Measurements from ENCODE around the gene SULT4A1.

- TF ChIP-seq BHLHE40 (IDR thresholded peaks at IDR 0.05; ENCODE audit: borderline replicate concordance) = no peak
- TF ChIP-seq FOXK2 (IDR thresholded peaks at IDR 0.05) = no peak
- no peak for TF ChIP-seq FOXA1 (IDR thresholded peaks at IDR 0.05)
- TF ChIP-seq TARDBP (IDR thresholded peaks at IDR 0.05) = no peak
- no peak for TF ChIP-seq LEF1 (IDR thresholded peaks at IDR 0.05; ENCODE audit: borderline replicate concordance)
- TF ChIP-seq CTBP1 (IDR thresholded peaks at IDR 0.05; ENCODE audit: borderline replicate concordance) = no peak
- TF ChIP-seq SP1 (IDR thresholded peaks at IDR 0.05) = no peak
- no peak for TF ChIP-seq L3MBTL2 (conservative IDR thresholded peaks at IDR 0.05)
These were observed 39.8 kb upstream of the SULT4A1 start for GRCh38 chr22:43901976-43902643.

All from HEK293T (cell line).